Smooth muscle cell (in vitro differentiated cells): ENCODE measurements around the gene PNRC2. TPM values are rescaled to one million over a fixed set of nuclear protein-coding genes. Genes with fewer than 3 reads are reported as not detected.
"Not testable (repeated sequence)": the region's sequence is repeated elsewhere in the genome, so short reads cannot be mapped to it uniquely, and the experiment has no call there.

Experiments
- DNase-seq: peaks from one replicate; lab custom pipeline; 2025; ENCODE audit not compliant: unreplicated experiment; lab: John Stamatoyannopoulos, UW
- H2AFZ ChIP-seq: fragments of 200-600 bp; sonication (generic); 2 replicates; pipeline ENCODE4 v1.6.0; 2016; ENCODE audit warnings: antibody characterized with exemption, low read depth, mild to moderate bottlenecking
- H3F3A ChIP-seq: fragments of 200-600 bp; sonication (generic); 2 replicates; pipeline ENCODE4 v1.6.0; 2017; ENCODE audit warnings: antibody characterized with exemption, low read depth
- H3K27ac ChIP-seq: fragments of 200-600 bp; sonication (generic); 2 replicates; pipeline ENCODE4 v1.5.1; 2016; ENCODE audit warnings: low read depth, mild to moderate bottlenecking
- H3K27me3 ChIP-seq: fragments of 200-600 bp; sonication (generic); 2 replicates; pipeline ENCODE4 v1.6.1; 2016; ENCODE audit warnings: low read depth, mild to moderate bottlenecking
- H3K36me3 ChIP-seq: fragments of 200-600 bp; sonication (generic); 2 replicates; pipeline ENCODE4 v1.5.1; 2016; ENCODE audit warnings: low read depth
- H3K4me1 ChIP-seq: fragments of 200-600 bp; sonication (generic); 2 replicates; pipeline ENCODE4 v1.5.1; 2016; ENCODE audit warnings: low read depth
- H3K4me2 ChIP-seq: fragments of 200-600 bp; sonication (generic); 2 replicates; pipeline ENCODE4 v1.6.0; 2016; ENCODE audit warnings: mild to moderate bottlenecking
- H3K4me3 ChIP-seq: fragments of 200-600 bp; sonication (generic); 2 replicates; pipeline ENCODE4 v1.5.1; 2016; ENCODE audit warnings: mild to moderate bottlenecking
- H3K79me2 ChIP-seq: fragments of 200-600 bp; sonication (generic); 2 replicates; pipeline ENCODE4 v1.6.0; 2016; ENCODE audit warnings: low read depth, mild to moderate bottlenecking
- H3K9ac ChIP-seq: fragments of 200-600 bp; sonication (generic); 2 replicates; pipeline ENCODE4 v1.6.0; 2016; ENCODE audit warnings: low read depth
- H3K9me3 ChIP-seq: fragments of 200-600 bp; sonication (generic); replicated peaks from 2 replicates; pipeline ENCODE4 v1.5.1; 2016; ENCODE audit warnings: low read depth
- H4K20me1 ChIP-seq: fragments of 200-600 bp; sonication (generic); 2 replicates; pipeline ENCODE4 v1.6.0; 2016; ENCODE audit warnings: low read depth
- CTCF ChIP-seq: fragments of 200-600 bp; sonication (generic); IDR thresholded peaks from 2 replicates; pipeline ENCODE4 v1.5.1; 2017; ENCODE audit warnings: borderline replicate concordance, mild to moderate bottlenecking, antibody characterized with exemption; ENCODE audit not compliant: insufficient read depth, poor library complexity, severe bottlenecking
- WGBS: methylation state at CpG from one replicate; pipeline ENCODE4 v1.1.7; 2016; ENCODE audit warnings: low lambda C conversion rate; 5-methylcytosine and 5-hydroxymethylcytosine counted together
- microRNA counts: library from miRNA; unstranded; fragments of <30 nt; microRNA quantifications from one replicate; lab custom pipeline; 2016
- microRNA-seq: library from miRNA; unstranded; fragments of <30 nt; microRNA quantifications from one replicate; pipeline ENCODE4, GENCODE V29; 2016; ENCODE audit warnings: borderline number of aligned reads
- polyA plus RNA-seq: library from polyadenylated mRNA; unstranded; fragments of >200 nt; fragmentation: Nextera tagmentation; extraction: Ambion mirVana; gene quantifications from 2 replicates; pipeline ENCODE4 v1.2.1, GENCODE V29; 2016
- small RNA-seq: library from RNA; depleted of rRNA; stranded (forward); fragments of <200 nt; gene quantifications from one replicate; pipeline ENCODE3, GENCODE V24; 2014
- total RNA-seq: library from RNA; depleted of rRNA; stranded (reverse); fragments of >200 nt; gene quantifications from 2 replicates; pipeline ENCODE4 v1.2.3, GENCODE V29; 2014

The PNRC2 gene
- total and polyA plus RNA-seq, 2 experiments from 2014 or later, result 53.3 to 77.8 TPM

DNA sequence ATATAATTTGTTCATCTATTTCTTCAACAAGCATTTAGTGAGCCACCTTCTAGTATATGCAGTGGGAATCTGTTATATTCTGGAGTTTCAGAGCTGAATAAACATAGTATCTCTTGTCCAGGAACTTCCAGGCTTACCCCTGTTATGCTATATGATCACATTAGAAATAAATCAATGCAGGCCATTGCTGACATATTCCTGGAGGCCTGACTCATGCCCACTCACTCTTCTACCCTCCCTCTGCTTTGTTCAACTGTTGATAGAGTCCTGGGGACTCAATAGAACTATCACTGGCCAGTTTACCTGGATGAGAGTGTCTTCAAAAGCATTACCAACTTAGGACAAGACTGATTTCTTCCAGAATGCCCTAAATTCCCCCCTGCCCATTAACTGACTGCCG lies 49.8 kb downstream of the PNRC2 start:
- no peak overlapping the region for H3K9ac ChIP-seq
- H3K4me3 ChIP-seq, result no peak overlapping the region
- H2AFZ ChIP-seq, result no peak overlapping the region
- no peaks in the 10 kb centered on the region for H3K36me3 ChIP-seq
- 62% methylated on average over 1 of the region's 1 CpG for WGBS
- no peak overlapping the region for H3K27ac ChIP-seq
- TF ChIP-seq CTCF, result no peak
- H3K9me3 ChIP-seq, result no peaks in the 10 kb centered on the region
- peaks cover 2% of the 10 kb centered on the region for H3F3A ChIP-seq
- peak overlapping the region; percentile 39 for H3K4me2 ChIP-seq
- no peaks in the 10 kb centered on the region for H4K20me1 ChIP-seq
- no peaks in the 10 kb centered on the region for H3K79me2 ChIP-seq
- no peak for DNase-seq
- H3K4me1 ChIP-seq, result no peaks in the 10 kb centered on the region
- H3K27me3 ChIP-seq, result no peaks in the 10 kb centered on the region

DNA sequence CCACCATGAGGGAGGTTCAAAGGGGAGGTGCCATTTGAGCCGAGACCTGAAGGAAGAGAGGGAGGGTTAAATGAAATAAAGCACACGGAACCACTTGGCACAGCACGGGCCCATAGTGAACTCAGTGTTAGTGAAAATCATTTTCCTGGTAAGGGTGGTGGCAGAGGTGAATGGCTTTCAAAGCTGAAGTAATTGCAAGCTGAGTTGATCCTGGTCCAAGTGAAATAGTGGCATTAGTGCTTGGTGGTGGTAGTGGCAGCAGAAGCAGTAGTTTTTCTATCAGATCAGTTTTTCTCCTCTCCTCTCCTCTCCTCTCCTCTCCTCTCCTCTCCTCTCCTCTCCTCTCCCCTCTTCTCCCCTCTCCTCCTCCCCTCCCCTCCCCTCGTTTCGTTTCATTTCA lies 51.0 kb downstream of the PNRC2 start:
- no peak overlapping the region for H2AFZ ChIP-seq
- no peak overlapping the region for H3K4me3 ChIP-seq
- H3K9me3 ChIP-seq, result no peaks in the 10 kb centered on the region
- H3F3A ChIP-seq, result peaks cover 2% of the 10 kb centered on the region
- 92% methylated on average over 3 of the region's 5 CpGs for WGBS
- H3K79me2 ChIP-seq, result no peaks in the 10 kb centered on the region
- no peaks in the 10 kb centered on the region for H3K27me3 ChIP-seq
- H3K4me1 ChIP-seq, result no peaks in the 10 kb centered on the region
- DNase-seq, result no peak
- no peak overlapping the region for H3K9ac ChIP-seq
- no peak for TF ChIP-seq CTCF
- H4K20me1 ChIP-seq, result no peaks in the 10 kb centered on the region
- no peak overlapping the region for H3K4me2 ChIP-seq
- no peaks in the 10 kb centered on the region for H3K36me3 ChIP-seq
- H3K27ac ChIP-seq, result no peak overlapping the region

DNA sequence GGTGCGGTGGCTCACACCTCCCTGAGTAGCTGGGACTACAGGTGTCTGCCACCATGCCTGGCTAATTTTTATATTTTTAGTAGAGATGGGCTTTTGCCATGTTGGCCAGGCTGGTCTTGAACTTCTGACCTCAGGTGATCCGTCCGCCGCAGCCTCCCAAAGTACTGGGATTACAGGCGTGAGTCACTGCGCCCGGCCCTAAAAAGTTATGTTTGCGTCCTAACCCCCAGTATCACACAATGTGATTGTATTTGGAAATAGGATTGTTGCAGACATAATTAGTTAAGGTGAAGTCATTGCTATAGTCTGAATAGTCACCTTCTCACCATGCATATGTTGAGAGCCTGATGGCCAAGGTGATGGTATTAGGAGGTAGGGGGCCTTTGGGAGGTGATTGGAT lies 53.2 kb downstream of the PNRC2 start:
- not testable (repeated sequence) for H3K4me1 ChIP-seq

More for the DNA sequence above, 53.2 kb downstream of the PNRC2 start:
- H3K79me2 ChIP-seq, H3K9ac ChIP-seq, H3K27ac ChIP-seq, H3K36me3 ChIP-seq, H2AFZ ChIP-seq, H4K20me1 ChIP-seq, H3K9me3 ChIP-seq, H3K4me2 ChIP-seq, H3K4me3 ChIP-seq, H3K27me3 ChIP-seq, H3F3A ChIP-seq, DNase-seq: not testable (repeated sequence)
- 90% methylated on average over 8 of the region's 8 CpGs for WGBS

MicroRNAs within 50 kb of the gene (microRNA counts, 767-probe panel; counts per million panel counts)
- 183 counts per million for microRNA hsa-miR-378f (lab: Ali Mortazavi, UCI)

Small RNA genes within 50 kb of the gene (microRNA-seq; reads per million reads assigned to microRNA genes)
- gene MIR378F, result not detected

Small RNA genes within 50 kb of the gene (small RNA-seq; reads per million reads assigned to genes)
- gene MIR378F, result not detected

Other genes starting within 250 kb of the PNRC2 start
- gene ELOA, start 216.4 kb upstream of the PNRC2 start, total RNA-seq, result 33.4 and 36.2 TPM in 2 replicates
- gene ELOA, start 216.4 kb upstream of the PNRC2 start, polyA plus RNA-seq, result 28.1 and 30.5 TPM in 2 replicates
- 49.6 and 49.8 TPM in 2 replicates for gene PITHD1, start 181.4 kb upstream of the PNRC2 start, total RNA-seq
- 32.0 and 36.1 TPM in 2 replicates for gene PITHD1, start 181.4 kb upstream of the PNRC2 start, polyA plus RNA-seq
- 52.3 and 74.9 TPM in 2 replicates for gene LYPLA2, start 168.7 kb upstream of the PNRC2 start, total RNA-seq
- gene LYPLA2, start 168.7 kb upstream of the PNRC2 start, polyA plus RNA-seq, result 94.3 and 108 TPM in 2 replicates
- gene GALE, start 159.1 kb upstream of the PNRC2 start, total RNA-seq, result 40.3 and 51.7 TPM in 2 replicates
- gene GALE, start 159.1 kb upstream of the PNRC2 start, polyA plus RNA-seq, result 75.2 and 79.1 TPM in 2 replicates
- gene HMGCL, start 134.4 kb upstream of the PNRC2 start, total RNA-seq, result 43.0 and 47.6 TPM in 2 replicates
- 46.5 and 51.2 TPM in 2 replicates for gene HMGCL, start 134.4 kb upstream of the PNRC2 start, polyA plus RNA-seq
- 12.5 and 19.0 TPM in 2 replicates for gene FUCA1, start 91.5 kb upstream of the PNRC2 start, total RNA-seq
- gene FUCA1, start 91.5 kb upstream of the PNRC2 start, polyA plus RNA-seq, result 10.4 and 16.4 TPM in 2 replicates
- gene CNR2, start 46.5 kb upstream of the PNRC2 start, total RNA-seq, result not detected in 2 replicates
- gene CNR2, start 46.5 kb upstream of the PNRC2 start, polyA plus RNA-seq, result not detected in 2 replicates
- gene SRSF10, start 20.5 kb downstream of the PNRC2 start, total RNA-seq, result 93.7 and 111 TPM in 2 replicates
- 86.8 and 87.1 TPM in 2 replicates for gene SRSF10, start 20.5 kb downstream of the PNRC2 start, polyA plus RNA-seq
- 0.18 and 0.63 TPM in 2 replicates for gene MYOM3, start 152.3 kb downstream of the PNRC2 start, total RNA-seq
- 0.26 and 0.64 TPM in 2 replicates for gene MYOM3, start 152.3 kb downstream of the PNRC2 start, polyA plus RNA-seq
- 0.31 and 0.40 TPM in 2 replicates for gene IL22RA1, start 183.3 kb downstream of the PNRC2 start, total RNA-seq
- gene IL22RA1, start 183.3 kb downstream of the PNRC2 start, polyA plus RNA-seq, result 0.64 TPM in 1 of 2 replicates, not detected in the other
- 0.58 and 0.67 TPM in 2 replicates for gene IFNLR1, start 227.5 kb downstream of the PNRC2 start, total RNA-seq
- gene IFNLR1, start 227.5 kb downstream of the PNRC2 start, polyA plus RNA-seq, result 0.25 and 2.9 TPM in 2 replicates